Measurements from ENCODE around the gene ARMC8.

DNA sequence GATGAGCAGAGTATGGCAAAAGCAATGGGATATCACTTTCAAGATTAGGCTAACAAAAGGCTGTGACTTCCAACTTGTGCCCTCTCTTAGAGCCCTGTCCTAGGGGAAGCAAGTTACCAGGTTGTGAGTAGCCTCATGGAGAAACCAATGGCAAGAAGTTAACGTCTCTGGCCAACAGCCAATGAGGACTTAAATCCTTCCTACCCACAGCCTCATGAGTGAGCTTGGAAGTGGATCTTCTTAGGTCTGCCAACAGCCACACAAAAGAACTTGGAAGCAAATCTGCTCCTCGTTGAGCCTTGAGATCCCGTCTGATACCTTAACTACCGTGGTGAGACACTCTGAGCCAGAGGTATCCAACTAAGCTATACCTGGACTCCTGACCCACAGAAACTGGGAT lies 136.9 kb downstream of the ARMC8 start:
- TF ChIP-seq CTCF (IDR thresholded peaks at IDR 0.05; ENCODE audit: low read depth, low read length, missing input control) = no peak
- no peak for TF ChIP-seq TAF1 (conservative IDR thresholded peaks at IDR 0.05)
- TF ChIP-seq SP1 (IDR thresholded peaks at IDR 0.05) = no peak
- TF ChIP-seq MAX (IDR thresholded peaks at IDR 0.05) = no peak
- no peak for TF ChIP-seq RXRA (IDR thresholded peaks at IDR 0.05)
- no peak for TF ChIP-seq RAD21 (IDR thresholded peaks at IDR 0.05)
- no peak for TF ChIP-seq HNF4A (conservative IDR thresholded peaks at IDR 0.05)
- no peak for TF ChIP-seq NR2F2 (IDR thresholded peaks at IDR 0.05)
- TF ChIP-seq YY1 (IDR thresholded peaks at IDR 0.05) = no peak
- TF ChIP-seq REST (IDR thresholded peaks at IDR 0.05) = no peak

All from liver (tissue), 3 donors.